Colonic mucosa (tissue), 4 donors: Measurements from ENCODE around the gene TRAPPC12. TPM values are rescaled to one million over a fixed set of nuclear protein-coding genes. Genes with fewer than 3 reads are reported as not detected.
A peak's percentile ranks its signal among the peaks of the same experiment; 100 is the strongest.
"Not testable (repeated sequence)": the region's sequence is repeated elsewhere in the genome, so short reads cannot be mapped to it uniquely, and the experiment has no call there.

Experiments
- DNase-seq: peaks from one replicate; pipeline ENCODE4 v3.0.0-alpha.2; 2020
- H3K27ac ChIP-seq: fragments of 200-600 bp; one replicate; pipeline ENCODE4 v1.8.0; 2021
- H3K27me3 ChIP-seq: fragments of 200-600 bp; one replicate; pipeline ENCODE4 v1.8.0; 2021
- H3K36me3 ChIP-seq: fragments of 200-600 bp; one replicate; pipeline ENCODE4 v1.8.0; 2021
- H3K4me1 ChIP-seq: fragments of 200-600 bp; one replicate; pipeline ENCODE4 v1.8.0; 2021; ENCODE audit warnings: mild to moderate bottlenecking
- H3K4me3 ChIP-seq: fragments of 200-600 bp; one replicate; pipeline ENCODE4 v1.8.0; 2021
- H3K9ac ChIP-seq, 2 donors: one replicate each; pipeline ENCODE4 v1.7.0; 2013; ENCODE audit warnings: control low read depth in 2 of 2, low read depth in 2 of 2, low read length in 2 of 2
- H3K9me3 ChIP-seq: fragments of 200-600 bp; one replicate; pipeline ENCODE4 v1.8.0; 2021
- intact Hi-C: fragments of 100-400 bp; cut with DNase I; formaldehyde crosslinking; loops from one replicate; pipeline ENCODE4 v1.14.1; 2022
- total RNA-seq, 2 donors: library from RNA; stranded (reverse); fragmentation: NEBNext Ultra II Directional in 1 of 2; extraction: Animal tissue kit (Norgen Biotek cat#: 25700) in 1 of 2; gene quantifications; one replicate each; pipeline ENCODE4 v1.2.1, GENCODE V29; 2021
- TF ChIP-seq, protein P1 (sequence below): fragments of 200-600 bp; IDR thresholded peaks from one replicate; pipeline ENCODE4 v1.8.0; 2022; ENCODE audit warnings: antibody characterized with exemption, mild to moderate bottlenecking
- donor health status: healthy.
- donor health status: DM: no; HTN: no; CAD: no.
- donor health status: DM: no; HTN: no; CAD: no.

TRAPPC12 gene
- total RNA-seq, 2 donors from 2014 or later: 59.1 to 91.5 TPM

DNA sequence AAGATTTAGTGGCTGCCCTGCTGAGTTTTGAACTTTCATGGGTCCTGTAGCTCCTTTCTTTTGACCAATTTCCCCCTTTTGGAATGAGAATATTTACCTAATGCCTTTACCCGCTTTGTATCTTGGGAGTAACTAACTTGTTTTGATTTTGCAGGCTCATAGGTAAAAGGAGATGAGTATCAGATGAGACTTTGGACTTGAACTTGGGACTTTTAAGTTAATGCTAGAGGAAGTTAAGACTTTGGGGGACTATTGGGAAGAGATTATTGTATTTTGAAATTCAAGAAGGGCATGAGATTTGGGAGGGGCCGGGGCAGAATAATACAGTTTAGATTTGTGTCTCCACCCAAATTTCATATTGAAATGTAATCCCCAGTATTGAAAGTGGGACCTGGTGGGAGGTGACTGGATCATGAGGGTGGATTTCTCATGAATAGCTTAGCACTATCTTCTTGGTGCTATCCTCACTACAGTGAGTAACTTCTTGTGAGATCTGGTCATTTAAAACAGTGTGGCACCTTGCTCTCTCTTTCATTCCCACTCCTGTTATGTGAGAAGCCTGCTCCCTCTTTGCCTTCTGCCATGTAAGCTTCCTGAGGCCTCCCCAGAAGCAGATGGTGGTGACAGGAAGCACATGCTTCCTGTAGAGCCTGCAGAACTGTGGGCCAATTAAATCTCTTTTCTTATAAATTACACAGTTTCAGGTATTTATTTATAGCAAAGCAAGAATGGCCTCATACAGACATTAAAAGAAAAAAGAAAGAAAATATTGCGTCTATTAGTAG, 133.7 kb downstream of the TRAPPC12 start:
- TF ChIP-seq, protein P1, sequence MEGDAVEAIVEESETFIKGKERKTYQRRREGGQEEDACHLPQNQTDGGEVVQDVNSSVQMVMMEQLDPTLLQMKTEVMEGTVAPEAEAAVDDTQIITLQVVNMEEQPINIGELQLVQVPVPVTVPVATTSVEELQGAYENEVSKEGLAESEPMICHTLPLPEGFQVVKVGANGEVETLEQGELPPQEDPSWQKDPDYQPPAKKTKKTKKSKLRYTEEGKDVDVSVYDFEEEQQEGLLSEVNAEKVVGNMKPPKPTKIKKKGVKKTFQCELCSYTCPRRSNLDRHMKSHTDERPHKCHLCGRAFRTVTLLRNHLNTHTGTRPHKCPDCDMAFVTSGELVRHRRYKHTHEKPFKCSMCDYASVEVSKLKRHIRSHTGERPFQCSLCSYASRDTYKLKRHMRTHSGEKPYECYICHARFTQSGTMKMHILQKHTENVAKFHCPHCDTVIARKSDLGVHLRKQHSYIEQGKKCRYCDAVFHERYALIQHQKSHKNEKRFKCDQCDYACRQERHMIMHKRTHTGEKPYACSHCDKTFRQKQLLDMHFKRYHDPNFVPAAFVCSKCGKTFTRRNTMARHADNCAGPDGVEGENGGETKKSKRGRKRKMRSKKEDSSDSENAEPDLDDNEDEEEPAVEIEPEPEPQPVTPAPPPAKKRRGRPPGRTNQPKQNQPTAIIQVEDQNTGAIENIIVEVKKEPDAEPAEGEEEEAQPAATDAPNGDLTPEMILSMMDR: no peak
- DNase-seq: no peak
- intact Hi-C loops: no loop called here
- no peaks in the 10 kb centered on the region for H3K27me3 ChIP-seq
- no peak overlapping the region for H3K9ac ChIP-seq
- peaks cover 7% of the 10 kb centered on the region for H3K4me1 ChIP-seq
- no peak overlapping the region for H3K4me3 ChIP-seq
- peaks cover 9% of the 10 kb centered on the region for H3K36me3 ChIP-seq
- H3K27ac ChIP-seq: no peak overlapping the region
- H3K9me3 ChIP-seq: no peaks in the 10 kb centered on the region

DNA sequence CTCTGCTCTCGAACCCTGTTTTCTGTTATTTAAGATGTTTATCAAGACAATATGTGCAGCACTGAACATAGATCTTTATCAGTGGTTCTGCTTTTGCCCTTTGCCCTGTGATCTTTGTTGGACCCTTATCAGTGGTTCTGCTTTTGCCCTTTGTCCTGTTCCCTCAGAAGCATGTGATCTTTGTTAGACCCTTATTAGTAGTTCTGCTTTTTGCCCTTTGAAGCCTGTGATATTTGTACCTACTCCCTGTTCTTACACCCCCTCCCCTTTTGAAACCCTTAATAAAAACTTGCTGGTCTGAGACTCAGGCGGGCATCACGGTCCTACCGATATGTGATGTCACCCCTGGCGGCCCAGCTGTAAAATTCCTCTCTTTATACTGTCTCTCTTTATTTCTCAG, 135.9 kb downstream of the TRAPPC12 start:
- H3K27me3 ChIP-seq, H3K9ac ChIP-seq, H3K4me3 ChIP-seq, intact Hi-C loops, DNase-seq, H3K9me3 ChIP-seq, H3K27ac ChIP-seq, H3K36me3 ChIP-seq: not testable (repeated sequence)
- H3K4me1 ChIP-seq: peaks cover 12% of the 10 kb centered on the region

DNA sequence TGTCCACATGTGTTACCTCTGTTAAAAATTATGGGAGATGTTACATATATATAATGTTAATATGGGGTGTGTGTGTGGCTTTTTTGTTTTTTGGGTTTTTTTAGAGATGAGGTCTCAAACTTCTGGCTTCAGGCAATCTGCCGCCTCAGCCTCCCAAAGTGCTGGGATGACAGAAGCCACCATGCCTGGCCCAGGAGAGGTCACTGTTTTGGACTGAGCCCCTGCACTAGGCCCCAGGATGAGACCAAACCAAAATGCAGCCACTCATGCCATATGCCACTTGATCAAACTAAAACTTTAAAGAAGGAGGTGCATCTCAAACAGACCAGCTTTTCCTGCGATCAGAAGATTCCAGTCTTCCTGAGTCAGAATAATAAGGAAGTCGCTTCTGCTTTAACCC, 137.3 kb downstream of the TRAPPC12 start:
- Histone ChIP-seq H3K9me3 (no peaks in the 10 kb centered on the region), H3K4me1 (peaks cover 12% of the 10 kb centered on the region), H3K9ac (no peak overlapping the region), H3K27ac (no peak overlapping the region), H3K36me3 (peaks cover 9% of the 10 kb centered on the region), H3K4me3 (no peak overlapping the region), H3K27me3 (no peaks in the 10 kb centered on the region)
- intact Hi-C loops: no loop called here
- TF ChIP-seq, protein P1: no peak
- DNase-seq: no peak

DNA sequence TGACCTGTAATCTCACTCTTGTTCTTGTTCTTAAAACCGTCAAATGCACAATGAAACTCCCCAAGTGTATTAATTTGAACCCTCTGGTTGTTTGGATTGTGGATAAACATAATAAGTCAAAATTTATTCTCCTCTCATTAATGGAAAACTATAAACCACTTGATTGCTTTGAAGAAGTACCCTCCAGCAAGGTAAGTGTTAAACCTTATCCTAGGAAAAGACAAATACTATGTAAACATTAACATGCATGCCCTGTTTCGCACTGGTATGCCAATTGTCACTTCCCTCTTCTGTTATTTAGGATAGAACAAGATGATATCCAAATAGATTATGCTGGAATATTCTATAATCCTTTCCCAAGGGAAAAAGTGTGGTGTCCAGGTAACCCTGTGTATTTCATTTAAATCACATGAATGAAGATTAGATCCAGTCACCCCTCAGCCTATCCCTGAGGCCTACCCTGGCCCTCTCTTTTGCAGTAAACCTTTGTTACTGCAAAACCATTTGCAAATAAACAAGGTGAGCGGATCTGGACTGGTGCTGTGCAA, 138.5 kb downstream of the TRAPPC12 start:
- no peak for DNase-seq
- Histone ChIP-seq H3K9me3 (no peaks in the 10 kb centered on the region), H3K27ac (peak overlapping the region; percentile 97), H3K36me3 (no peaks in the 10 kb centered on the region), H3K4me3 (peak overlapping the region; percentile 76), H3K4me1 (peaks cover 12% of the 10 kb centered on the region), H3K9ac (peak overlapping the region; percentile 76 to 88), H3K27me3 (no peaks in the 10 kb centered on the region)
- intact Hi-C loops: no loop called here
- TF ChIP-seq, protein P1: no peak

DNA sequence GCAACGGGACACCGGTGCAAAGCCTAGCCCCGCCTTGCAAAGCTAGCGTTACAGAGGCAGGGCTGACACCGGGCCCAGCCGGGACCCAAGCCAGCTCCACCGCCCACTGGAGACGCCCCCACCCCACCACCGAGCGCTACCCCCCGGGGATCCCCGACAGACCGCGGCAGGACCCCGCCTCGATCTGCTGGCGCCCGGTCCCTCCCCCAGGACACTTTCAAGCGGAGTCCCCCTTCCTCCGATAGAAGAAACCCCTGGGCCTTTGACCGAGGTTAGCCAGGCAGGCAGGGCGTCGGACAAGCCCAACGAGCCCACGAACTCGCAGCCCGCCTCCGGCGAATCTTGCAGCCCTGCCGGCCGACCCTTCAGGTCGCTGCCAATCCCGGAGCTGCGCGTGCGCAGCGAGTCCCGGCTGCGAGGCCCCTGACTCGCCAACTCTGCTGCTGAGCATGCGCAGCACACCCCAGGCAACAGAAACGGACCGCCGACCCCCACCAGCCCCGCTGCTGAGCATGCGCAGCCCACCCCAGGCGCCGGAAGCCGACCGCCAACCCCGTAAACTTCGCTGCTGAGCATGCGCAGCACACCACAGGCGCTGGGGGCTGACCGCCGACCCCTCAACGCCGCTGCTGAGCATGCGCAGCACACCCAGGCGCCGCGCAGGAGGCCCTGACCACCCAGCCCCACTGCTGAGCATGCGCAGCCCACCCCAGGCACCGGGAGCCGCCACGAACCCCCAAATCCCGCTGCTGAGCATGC, 139.2 kb downstream of the TRAPPC12 start:
- H3K4me3 ChIP-seq: peak overlapping the region; percentile 76
- TF ChIP-seq, protein P1: no peak
- H3K36me3 ChIP-seq: no peaks in the 10 kb centered on the region
- intact Hi-C loops: no loop called here
- H3K27me3 ChIP-seq: no peaks in the 10 kb centered on the region
- H3K4me1 ChIP-seq: peaks cover 12% of the 10 kb centered on the region
- H3K27ac ChIP-seq: peak overlapping the region; percentile 97
- H3K9ac ChIP-seq: peak overlapping the region; percentile 76 to 88
- DNase-seq: peak; percentile 95
- H3K9me3 ChIP-seq: no peaks in the 10 kb centered on the region
